H1 (cell line): Measurements from ENCODE around the gene KLHL7. TPM values are rescaled to one million over a fixed set of nuclear protein-coding genes. Genes with fewer than 3 reads are reported as not detected.

Experiments used
- CTCF ChIA-PET: fragments of 300-600 bp; sonication (Branson Sonifier 250); formaldehyde crosslinking; loops from one replicate; lab custom pipeline; 2021; ENCODE audit not compliant: partially characterized antibody; lab: Charles Lee
- POLR2A ChIA-PET: fragments of 300-600 bp; sonication (Branson Sonifier 250); formaldehyde crosslinking; loops from one replicate; lab custom pipeline; 2021; ENCODE audit warnings: inconsistent platforms; ENCODE audit not compliant: partially characterized antibody; lab: Charles Lee
- DNase-seq, 2 experiments: peaks; one replicate each; pipeline versions ENCODE4 v3.0.0 to v3.0.0-alpha.2; 2010 to 2022; ENCODE audit warnings: low spot score in 2 of 2, low read depth in 1 of 2, mixed read lengths in 1 of 2
- FAIRE-seq: peaks from 2 replicates; lab custom pipeline; 2011; peaks lifted over from hg19 to GRCh38; lab: Jason Lieb, UNC
- H2AFZ ChIP-seq: 2 replicates; pipeline ENCODE4 v1.8.1; 2012; ENCODE audit warnings: low read length, inconsistent platforms
- H2AK5ac ChIP-seq: 2 replicates; pipeline ENCODE4 v1.6.1; 2013; ENCODE audit warnings: low read depth, low read length
- H2BK120ac ChIP-seq: replicated peaks from 2 replicates; pipeline ENCODE3; 2013; ENCODE audit warnings: low read depth, low read length, inconsistent platforms
- H2BK12ac ChIP-seq: 2 replicates; pipeline ENCODE4 v1.6.1; 2013; ENCODE audit warnings: low read depth, low read length
- H2BK15ac ChIP-seq: 2 replicates; pipeline ENCODE4 v1.6.1; 2013; ENCODE audit warnings: low read length
- H2BK20ac ChIP-seq: 2 replicates; pipeline ENCODE4 v1.6.1; 2013; ENCODE audit warnings: low read length
- H2BK5ac ChIP-seq: 2 replicates; pipeline ENCODE4 v1.6.1; 2013; ENCODE audit warnings: low read depth, low read length
- H3K14ac ChIP-seq: 2 replicates; pipeline ENCODE4 v1.6.1; 2013; ENCODE audit warnings: inconsistent platforms; ENCODE audit not compliant: insufficient read length
- H3K18ac ChIP-seq: 2 replicates; pipeline ENCODE4 v1.6.1; 2013; ENCODE audit warnings: low read length; ENCODE audit errors: extremely low read depth
- H3K23ac ChIP-seq: 2 replicates; pipeline ENCODE4 v1.6.1; 2013; ENCODE audit warnings: inconsistent platforms; ENCODE audit not compliant: insufficient read length
- H3K23me2 ChIP-seq: 2 replicates; pipeline ENCODE4 v1.6.1; 2013; ENCODE audit warnings: low read depth, low read length
- H3K27ac ChIP-seq: 2 replicates; pipeline ENCODE4 v1.6.1; 2011; ENCODE audit warnings: low read depth, low read length, inconsistent platforms
- H3K27me3 ChIP-seq, 4 experiments: replicated peaks in 1 of 4; 1 replicate in 1 of 4; 2 replicates in 3 of 4; pipeline versions ENCODE4 v1.6.1 to v1.8.1; 2011 to 2013; ENCODE audit warnings: low read length in 3 of 4, mild to moderate bottlenecking in 3 of 4, inconsistent platforms in 2 of 4, mixed read lengths in 2 of 4, moderate library complexity in 1 of 4; ENCODE audit not compliant: control insufficient read depth in 3 of 4, insufficient read depth in 3 of 4; ENCODE audit errors: extremely low read depth in 1 of 4
- H3K36me3 ChIP-seq, 4 experiments: 2 replicates each; pipeline versions ENCODE4 v1.6.1 to v1.8.1; 2011 to 2013; ENCODE audit warnings: mild to moderate bottlenecking in 4 of 4, low read length in 3 of 4, moderate library complexity in 2 of 4, control low read depth in 1 of 4, inconsistent platforms in 1 of 4; ENCODE audit not compliant: insufficient read depth in 4 of 4, control insufficient read depth in 2 of 4
- H3K4ac ChIP-seq: replicated peaks from 2 replicates; pipeline ENCODE3; 2013; ENCODE audit warnings: low read length, low read depth, mixed read lengths, inconsistent platforms; ENCODE audit not compliant: insufficient read length
- H3K4me1 ChIP-seq, 4 experiments: replicated peaks in 1 of 4; 1 replicate in 1 of 4; 2 replicates in 3 of 4; pipeline versions ENCODE4 v1.6.1 to v1.8.1; 2011 to 2013; ENCODE audit warnings: low read length in 3 of 4, inconsistent platforms in 2 of 4, mixed read lengths in 1 of 4; ENCODE audit not compliant: insufficient read depth in 4 of 4, control insufficient read depth in 3 of 4
- H3K4me2 ChIP-seq, 2 experiments: 2 replicates each; pipeline versions ENCODE4 v1.6.1 to v1.8.1; 2011 to 2013; ENCODE audit warnings: low read depth in 2 of 2, low read length in 2 of 2, control low read depth in 1 of 2, inconsistent platforms in 1 of 2, mild to moderate bottlenecking in 1 of 2; ENCODE audit not compliant: insufficient read depth in 1 of 2
- H3K4me3 ChIP-seq, 4 experiments: fragments of 200-600, 300-600 bp in 1 of 4; sonication (generic), shearing (Covaris generic), sonication (Bioruptor Twin) in 1 of 4; 2 replicates each; pipeline versions ENCODE4 v1.5.1 to v1.8.1; 2011 to 2016; ENCODE audit warnings: low read length in 4 of 4, low read depth in 3 of 4, control low read depth in 2 of 4, inconsistent platforms in 2 of 4, mild to moderate bottlenecking in 2 of 4, mixed read lengths in 1 of 4, moderate library complexity in 1 of 4; ENCODE audit not compliant: insufficient read depth in 2 of 4; ENCODE audit errors: extremely low read depth in 1 of 4
- H3K56ac ChIP-seq: replicated peaks from 2 replicates; pipeline ENCODE3; 2013; ENCODE audit warnings: low read depth, mild to moderate bottlenecking, mixed read lengths, low read length, inconsistent platforms; ENCODE audit not compliant: insufficient read length
- H3K79me1 ChIP-seq: 2 replicates; pipeline ENCODE4 v1.6.1; 2013; ENCODE audit warnings: low read depth, low read length, control low read depth
- H3K79me2 ChIP-seq, 2 experiments: 2 replicates each; pipeline versions ENCODE4 v1.6.1 to v1.8.1; 2012 to 2013; ENCODE audit warnings: low read length in 2 of 2, mild to moderate bottlenecking in 2 of 2, inconsistent platforms in 1 of 2; ENCODE audit not compliant: insufficient read depth in 2 of 2, control insufficient read depth in 1 of 2
- H3K9ac ChIP-seq, 4 experiments: replicated peaks in 1 of 4; 1 replicate in 1 of 4; 2 replicates in 3 of 4; pipeline versions ENCODE4 v1.6.1 to v1.8.1; 2011 to 2013; ENCODE audit warnings: low read depth in 3 of 4, low read length in 3 of 4, control low read depth in 2 of 4, mild to moderate bottlenecking in 2 of 4, moderate library complexity in 2 of 4, inconsistent platforms in 1 of 4; ENCODE audit errors: extremely low read depth in 1 of 4
- H3K9me3 ChIP-seq, 2 experiments: 2 replicates each; pipeline versions ENCODE4 v1.6.1 to v1.8.1; 2012 to 2013; ENCODE audit warnings: mild to moderate bottlenecking in 2 of 2, moderate library complexity in 2 of 2, control low read depth in 1 of 2, inconsistent platforms in 1 of 2, low read depth in 1 of 2, low read length in 1 of 2, mixed read lengths in 1 of 2; ENCODE audit not compliant: insufficient read depth in 2 of 2
- H4K20me1 ChIP-seq, 2 experiments: replicated peaks in 1 of 2; 2 replicates each; pipeline versions ENCODE3 to v1.8.1; 2011 to 2013; ENCODE audit warnings: inconsistent platforms in 2 of 2, low read length in 2 of 2, mild to moderate bottlenecking in 1 of 2; ENCODE audit not compliant: insufficient read depth in 2 of 2, control insufficient read depth in 1 of 2
- H4K5ac ChIP-seq: 2 replicates; pipeline ENCODE4 v1.6.1; 2013; ENCODE audit warnings: low read length, low read depth, mixed read lengths, inconsistent platforms; ENCODE audit not compliant: insufficient read length
- H4K8ac ChIP-seq: 2 replicates; pipeline ENCODE4 v1.8.0; 2013; ENCODE audit warnings: mild to moderate bottlenecking, moderate library complexity, low read length, inconsistent platforms; ENCODE audit not compliant: insufficient read depth; ENCODE audit errors: extremely low read depth
- H4K91ac ChIP-seq: replicated peaks from 2 replicates; pipeline ENCODE3; 2013; ENCODE audit warnings: low read length, mixed read lengths, inconsistent platforms; ENCODE audit not compliant: insufficient read length
- BACH1 ChIP-seq: IDR thresholded peaks from 2 replicates; pipeline ENCODE4 v1.6.1; 2012; ENCODE audit warnings: low read length, improper control_type of control experiment
- CBX8 ChIP-seq: fragments of 300-800, 300-1000 bp; sonication (generic); IDR thresholded peaks from 2 replicates; pipeline ENCODE4 v1.7.1; 2016; ENCODE audit warnings: low read depth, low read length, borderline replicate concordance
- CEBPB ChIP-seq: IDR thresholded peaks from 2 replicates; pipeline ENCODE4 v1.6.1; 2012; ENCODE audit warnings: low read depth, low read length
- HDAC6 ChIP-seq: IDR thresholded peaks from one replicate; pipeline ENCODE4 v1.7.1; 2012; ENCODE audit warnings: low read depth, mild to moderate bottlenecking, inconsistent platforms, low read length, moderate library complexity
- KDM4A ChIP-seq: IDR thresholded peaks from one replicate; pipeline ENCODE4 v1.7.1; 2012; ENCODE audit warnings: low read depth, mild to moderate bottlenecking, moderate library complexity, low read length, inconsistent platforms; ENCODE audit not compliant: severe bottlenecking
- RNF2 ChIP-seq: fragments of 200-900, 300-1000 bp; sonication (generic); IDR thresholded peaks from 2 replicates; pipeline ENCODE4 v1.7.1; 2016; ENCODE audit warnings: borderline replicate concordance, low read depth, mild to moderate bottlenecking, antibody characterized with exemption, low read length; ENCODE audit not compliant: poor library complexity, severe bottlenecking; ENCODE audit errors: missing control alignments
- SAP30 ChIP-seq: fragments of 300-600 bp; sonication (generic); IDR thresholded peaks from 2 replicates; pipeline ENCODE4 v1.7.1; 2012; ENCODE audit warnings: low read length, moderate library complexity, mild to moderate bottlenecking, inconsistent platforms; ENCODE audit not compliant: insufficient read depth, insufficient replicate concordance
- SIX5 ChIP-seq: IDR thresholded peaks from 2 replicates; pipeline ENCODE4 v1.6.1; 2011; ENCODE audit warnings: mild to moderate bottlenecking, low read depth, low read length
- SP4 ChIP-seq: IDR thresholded peaks from 2 replicates; pipeline ENCODE4 v1.6.1; 2012; ENCODE audit warnings: low read length, inconsistent platforms
- WGBS, 2 experiments: shearing (Covaris generic) in 1 of 2; methylation state at CpG; one replicate each; pipeline versions ENCODE4 v1.1.6 to v1.1.7; 2013 to 2015; ENCODE audit warnings: low lambda C conversion rate in 2 of 2, mixed read lengths in 2 of 2, inconsistent platforms in 1 of 2, low coverage in 1 of 2, missing lambda C conversion rate in 1 of 2; ENCODE audit not compliant: insufficient replicate concordance in 2 of 2, insufficient coverage in 1 of 2, insufficient read length in 1 of 2; ENCODE audit errors: extremely low coverage in 1 of 2, missing lambda C conversion rate in 1 of 2; 5-methylcytosine and 5-hydroxymethylcytosine counted together
- polyA plus RNA-seq, 7 experiments: library from polyadenylated mRNA; depleted of rRNA in 3 of 7; stranded (reverse) in 5 of 7; unstranded in 2 of 7; fragments of >200 nt in 5 of 7; fragments of 200-250 nt in 2 of 7; gene quantifications; 1 replicate in 5 of 7; 2 replicates in 1 of 7; 4 replicates in 1 of 7; pipeline versions ENCODE4 v1.2.1 to v1.2.3, GENCODE V29; 2011 to 2013; ENCODE audit warnings: missing spikeins in 2 of 7, mixed read lengths in 2 of 7
- total RNA-seq: library from RNA; stranded (reverse); fragmentation: NEBNext Ultra II Directional; extraction: Animal tissue kit (Norgen Biotek cat#: 25700); gene quantifications from 2 replicates; pipeline ENCODE4 v1.2.1, GENCODE V29; 2021
- TF ChIP-seq, protein P1 (sequence below): IDR thresholded peaks from 2 replicates; pipeline ENCODE4 v1.6.1; 2012; ENCODE audit warnings: low read length, inconsistent platforms

The KLHL7 gene
- total and polyA plus RNA-seq, 2 of the 8 experiments (the other 6 are each of a cell fraction or from before 2014, with no cell fraction given) = 65.3 to 115 TPM

DNA sequence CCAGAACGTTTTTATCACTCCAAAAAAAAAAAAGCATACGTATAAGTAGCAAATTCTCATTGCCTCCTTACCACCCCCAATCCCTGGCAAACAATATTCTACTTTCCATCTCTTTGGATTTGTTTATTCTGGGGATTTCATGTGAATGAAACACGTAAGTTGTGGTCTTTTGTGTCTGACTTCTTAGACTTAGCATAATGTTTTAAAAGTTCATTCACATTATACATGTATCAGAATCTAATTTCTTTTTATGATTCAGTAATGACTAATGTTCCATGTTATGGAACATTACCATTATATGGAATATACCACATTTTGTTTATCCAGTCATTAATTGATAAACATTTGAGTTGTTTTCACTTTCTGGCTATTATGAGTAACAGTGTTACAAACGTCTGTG, 12.5 kb upstream of the KLHL7 start:
- ChIA-PET CTCF (no interaction called here), POLR2A (no interaction called here)
- Histone ChIP-seq H3K4me2 (no peak overlapping the region), H2BK5ac (no peak overlapping the region), H3K4me1 (no peaks in the 10 kb centered on the region), H3K9me3 (peaks cover 0 to 2% of the 10 kb centered on the region in 2 experiments; a peak in 1 of 4 replicates), H3K27ac (no peak overlapping the region), H3K23me2 (no peaks in the 10 kb centered on the region), H3K36me3 (no peaks in the 10 kb centered on the region), H3K56ac (no peak overlapping the region), H2AFZ (no peak overlapping the region), H2BK12ac (no peak overlapping the region), H4K20me1 (no peaks in the 10 kb centered on the region), H3K79me2 (no peaks in the 10 kb centered on the region), H2BK20ac (no peak overlapping the region), H3K9ac (no peak overlapping the region), H4K91ac (no peak overlapping the region), H4K5ac (no peak overlapping the region), H3K27me3 (no peaks in the 10 kb centered on the region), H2BK120ac (no peak overlapping the region), H4K8ac (no peak overlapping the region), H3K14ac (no peak overlapping the region), H3K23ac (no peak overlapping the region), H3K18ac (no peak overlapping the region), H2BK15ac (no peak overlapping the region), H3K79me1 (no peaks in the 10 kb centered on the region), H2AK5ac (no peak overlapping the region), H3K4me3 (no peak overlapping the region), H3K4ac (no peak overlapping the region)
- no peak for FAIRE-seq
- no peak for DNase-seq
- 69% methylated on average over 4 of the region's 4 CpGs; no CpG with 5 or more reads in 1 of the 2 experiments for WGBS, 2 experiments
- no peak for TF ChIP-seq SAP30
- no peak for TF ChIP-seq CEBPB
- TF ChIP-seq CBX8 = no peak
- no peak for TF ChIP-seq RNF2
- no peak for TF ChIP-seq HDAC6
- no peak for TF ChIP-seq KDM4A
- no peak for TF ChIP-seq SIX5
- TF ChIP-seq SP4 = no peak
- no peak for TF ChIP-seq BACH1
- TF ChIP-seq, protein P1, sequence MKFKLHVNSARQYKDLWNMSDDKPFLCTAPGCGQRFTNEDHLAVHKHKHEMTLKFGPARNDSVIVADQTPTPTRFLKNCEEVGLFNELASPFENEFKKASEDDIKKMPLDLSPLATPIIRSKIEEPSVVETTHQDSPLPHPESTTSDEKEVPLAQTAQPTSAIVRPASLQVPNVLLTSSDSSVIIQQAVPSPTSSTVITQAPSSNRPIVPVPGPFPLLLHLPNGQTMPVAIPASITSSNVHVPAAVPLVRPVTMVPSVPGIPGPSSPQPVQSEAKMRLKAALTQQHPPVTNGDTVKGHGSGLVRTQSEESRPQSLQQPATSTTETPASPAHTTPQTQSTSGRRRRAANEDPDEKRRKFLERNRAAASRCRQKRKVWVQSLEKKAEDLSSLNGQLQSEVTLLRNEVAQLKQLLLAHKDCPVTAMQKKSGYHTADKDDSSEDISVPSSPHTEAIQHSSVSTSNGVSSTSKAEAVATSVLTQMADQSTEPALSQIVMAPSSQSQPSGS = no peak
